CD14-positive monocyte (primary cell): ENCODE measurements around the gene ITPRIPL1. TPM values are rescaled to one million over a fixed set of nuclear protein-coding genes. Genes with fewer than 3 reads are reported as not detected.

Source experiments
- DNase-seq, 3 donors: peaks; one replicate each; pipeline ENCODE4 v3.0.0-alpha.2; 2011 to 2022
- H2AFZ ChIP-seq: 2 replicates; pipeline ENCODE4 v1.6.0; 2012; ENCODE audit warnings: mild to moderate bottlenecking, low read depth, low read length, inconsistent platforms; ENCODE audit not compliant: insufficient read depth, poor library complexity, severe bottlenecking
- H3K27ac ChIP-seq, 2 donors: 1 replicate in 1 of 2; 2 replicates in 1 of 2; pipeline ENCODE4 v1.5.1; 2012 to 2013; ENCODE audit warnings: low read length in 2 of 2, control low read depth in 1 of 2, inconsistent platforms in 1 of 2, low read depth in 1 of 2, mild to moderate bottlenecking in 1 of 2
- H3K27me3 ChIP-seq, 2 donors: one replicate each; pipeline versions ENCODE4 v1.6.0 to v1.6.1; 2011 to 2013; ENCODE audit warnings: low read length in 2 of 2; ENCODE audit not compliant: control insufficient read depth in 2 of 2, insufficient read depth in 2 of 2
- H3K36me3 ChIP-seq, 2 donors: replicated peaks in 1 of 2; 1 replicate in 1 of 2; 2 replicates in 1 of 2; pipeline versions ENCODE4 v1.5.1 to v1.6.1; 2012 to 2013; ENCODE audit warnings: low read length in 2 of 2, control low read depth in 1 of 2, inconsistent platforms in 1 of 2, mild to moderate bottlenecking in 1 of 2; ENCODE audit not compliant: insufficient read depth in 2 of 2, control insufficient read depth in 1 of 2
- H3K4me1 ChIP-seq, 2 donors: 1 replicate in 1 of 2; 2 replicates in 1 of 2; pipeline versions ENCODE4 v1.5.1 to v1.6.1; 2012 to 2013; ENCODE audit warnings: low read length in 2 of 2, control low read depth in 1 of 2, inconsistent platforms in 1 of 2, mild to moderate bottlenecking in 1 of 2, moderate library complexity in 1 of 2; ENCODE audit not compliant: insufficient read depth in 2 of 2, control insufficient read depth in 1 of 2
- H3K4me2 ChIP-seq: replicated peaks from 2 replicates; pipeline ENCODE3; 2012; ENCODE audit warnings: low read length, moderate library complexity, mild to moderate bottlenecking; ENCODE audit not compliant: poor library complexity, severe bottlenecking; ENCODE audit errors: extremely low read depth
- H3K4me3 ChIP-seq, 3 experiments: fragments of 200-600 bp in 1 of 3; sonication (generic) in 1 of 3; replicated peaks in 1 of 3; 1 replicate in 2 of 3; 2 replicates in 1 of 3; pipeline ENCODE4 v1.5.1; 2011 to 2013; ENCODE audit warnings: low read length in 3 of 3, mild to moderate bottlenecking in 3 of 3, control low read depth in 2 of 3, low read depth in 2 of 3, inconsistent platforms in 1 of 3, moderate library complexity in 1 of 3
- H3K79me2 ChIP-seq: 2 replicates; pipeline ENCODE4 v1.6.0; 2012; ENCODE audit warnings: mild to moderate bottlenecking, control low read depth, inconsistent platforms, low read length, moderate library complexity; ENCODE audit not compliant: insufficient read depth
- H3K9ac ChIP-seq: 2 replicates; pipeline ENCODE4 v1.6.0; 2017; ENCODE audit warnings: low read length, mild to moderate bottlenecking; ENCODE audit not compliant: insufficient read depth, poor library complexity, severe bottlenecking
- H3K9me3 ChIP-seq, 2 donors: replicated peaks in 1 of 2; 1 replicate in 1 of 2; 2 replicates in 1 of 2; pipeline versions ENCODE4 v1.5.1 to v1.6.1; 2012 to 2013; ENCODE audit warnings: low read length in 2 of 2, control low read depth in 1 of 2; ENCODE audit not compliant: control insufficient read depth in 1 of 2, insufficient read depth in 1 of 2
- H4K20me1 ChIP-seq: 2 replicates; pipeline ENCODE4 v1.6.0; 2012; ENCODE audit warnings: mild to moderate bottlenecking, low read length, control low read depth, moderate library complexity; ENCODE audit not compliant: insufficient read depth
- H3K27ac Mint-ChIP-seq, 7 donors: one replicate each; pipeline ENCODE4 v1.8.0; 2020; ENCODE audit warnings: mild to moderate bottlenecking in 7 of 7, mixed read lengths in 7 of 7, moderate library complexity in 6 of 7, inconsistent platforms in 2 of 7
- H3K27me3 Mint-ChIP-seq, 3 donors: one replicate each; pipeline ENCODE4 v1.8.0; 2021 to 2022; ENCODE audit warnings: low read depth in 3 of 3, mild to moderate bottlenecking in 3 of 3, mixed read lengths in 3 of 3, moderate library complexity in 3 of 3, inconsistent platforms in 1 of 3
- H3K36me3 Mint-ChIP-seq, 2 donors: one replicate each; pipeline ENCODE4 v1.8.0; 2020; ENCODE audit warnings: mixed read lengths in 2 of 2, inconsistent platforms in 1 of 2, mild to moderate bottlenecking in 1 of 2
- H3K4me1 Mint-ChIP-seq: one replicate; pipeline ENCODE4 v1.8.0; 2020; ENCODE audit warnings: mild to moderate bottlenecking, mixed read lengths
- H3K4me3 Mint-ChIP-seq, 2 donors: one replicate each; pipeline ENCODE4 v1.8.0; 2020; ENCODE audit warnings: mild to moderate bottlenecking in 2 of 2, mixed read lengths in 2 of 2, moderate library complexity in 1 of 2
- H3K9me3 Mint-ChIP-seq, 7 donors: one replicate each; pipeline ENCODE4 v1.8.0; 2020 to 2022; ENCODE audit warnings: mixed read lengths in 7 of 7, mild to moderate bottlenecking in 6 of 7, moderate library complexity in 6 of 7, inconsistent platforms in 2 of 7
- WGBS: methylation state at CpG from one replicate; pipeline ENCODE4 v1.1.5; 2013; ENCODE audit warnings: missing lambda C conversion rate; ENCODE audit not compliant: insufficient coverage; 5-methylcytosine and 5-hydroxymethylcytosine counted together
- intact Hi-C, 2 donors: fragments of 100-400 bp; cut with micrococcal nuclease; formaldehyde crosslinking; loops; one replicate each; pipeline versions ENCODE4 v1.15.0 to v1.15.1; 2023
- polyA plus RNA-seq, 3 donors: library from polyadenylated mRNA; depleted of rRNA in 1 of 3; unstranded in 2 of 3; stranded (reverse) in 1 of 3; fragments of 300-500 nt in 2 of 3; fragments of >200 nt in 1 of 3; fragmentation: Illumina TruSeq in 2 of 3; gene quantifications; 1 replicate in 2 of 3; 2 replicates in 1 of 3; pipeline ENCODE4 v1.2.3, GENCODE V29; 2012 to 2021
- TF ChIP-seq, protein P1 (sequence below): fragments of 200-600 bp; IDR thresholded peaks from one replicate; pipeline ENCODE4 v1.8.0; 2022; ENCODE audit warnings: antibody characterized with exemption, mild to moderate bottlenecking

Gene ITPRIPL1
- polyA plus RNA-seq, 3 donors, result 0.18 to 0.50 (median 0.39) TPM

GRCh38 chr2:96369186-96369585 is 44.1 kb downstream of the ITPRIPL1 start:
- Histone ChIP-seq H3K27ac (no peak overlapping the region), H3K27me3 (no peaks in the 10 kb centered on the region), H3K79me2 (no peaks in the 10 kb centered on the region), H3K4me1 (no peaks in the 10 kb centered on the region), H3K36me3 (peaks cover 74 to 99% of the 10 kb centered on the region in 2 donors), H3K4me2 (no peak overlapping the region), H4K20me1 (no peaks in the 10 kb centered on the region), H3K4me3 (no peak overlapping the region), H3K9ac (no peak overlapping the region), H2AFZ (no peak overlapping the region), H3K9me3 (no peaks in the 10 kb centered on the region)
- Mint-ChIP-seq H3K36me3 (peaks cover 79 to 98% of the 10 kb centered on the region in 2 donors), H3K4me1 (no peaks in the 10 kb centered on the region), H3K27me3 (no peaks in the 10 kb centered on the region), H3K9me3 (peaks cover 0 to 3% (median 0%) of the 10 kb centered on the region in 7 donors), H3K27ac (peak overlapping the region in 1 of 7 donors; percentile 15), H3K4me3 (no peak overlapping the region)
- TF ChIP-seq, protein P1, sequence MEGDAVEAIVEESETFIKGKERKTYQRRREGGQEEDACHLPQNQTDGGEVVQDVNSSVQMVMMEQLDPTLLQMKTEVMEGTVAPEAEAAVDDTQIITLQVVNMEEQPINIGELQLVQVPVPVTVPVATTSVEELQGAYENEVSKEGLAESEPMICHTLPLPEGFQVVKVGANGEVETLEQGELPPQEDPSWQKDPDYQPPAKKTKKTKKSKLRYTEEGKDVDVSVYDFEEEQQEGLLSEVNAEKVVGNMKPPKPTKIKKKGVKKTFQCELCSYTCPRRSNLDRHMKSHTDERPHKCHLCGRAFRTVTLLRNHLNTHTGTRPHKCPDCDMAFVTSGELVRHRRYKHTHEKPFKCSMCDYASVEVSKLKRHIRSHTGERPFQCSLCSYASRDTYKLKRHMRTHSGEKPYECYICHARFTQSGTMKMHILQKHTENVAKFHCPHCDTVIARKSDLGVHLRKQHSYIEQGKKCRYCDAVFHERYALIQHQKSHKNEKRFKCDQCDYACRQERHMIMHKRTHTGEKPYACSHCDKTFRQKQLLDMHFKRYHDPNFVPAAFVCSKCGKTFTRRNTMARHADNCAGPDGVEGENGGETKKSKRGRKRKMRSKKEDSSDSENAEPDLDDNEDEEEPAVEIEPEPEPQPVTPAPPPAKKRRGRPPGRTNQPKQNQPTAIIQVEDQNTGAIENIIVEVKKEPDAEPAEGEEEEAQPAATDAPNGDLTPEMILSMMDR, result no peak
- intact Hi-C loops, result no loop called here
- no peak for DNase-seq
- no CpG with 5 or more reads among the region's 2 CpGs for WGBS

- Histone ChIP-seq H2AFZ (no peak overlapping the region), H3K27me3 (no peaks in the 10 kb centered on the region), H3K4me1 (no peaks in the 10 kb centered on the region), H3K4me3 (no peak overlapping the region), H3K9me3 (peaks cover 20 to 33% of the 10 kb centered on the region in 2 donors), H3K4me2 (no peak overlapping the region), H3K79me2 (no peaks in the 10 kb centered on the region), H3K27ac (no peak overlapping the region), H3K36me3 (peaks cover 37 to 53% of the 10 kb centered on the region in 2 donors), H3K9ac (no peak overlapping the region), H4K20me1 (no peaks in the 10 kb centered on the region)
- TF ChIP-seq, protein P1, result no peak
- H3K4me1 Mint-ChIP-seq, result no peaks in the 10 kb centered on the region
- H3K9me3 Mint-ChIP-seq, result peaks cover 22 to 37% (median 36%) of the 10 kb centered on the region in 7 donors
- no CpG with 5 or more reads among the region's 2 CpGs for WGBS
- intact Hi-C loops, result no loop called here
- peaks cover 0 to 1% (median 0%) of the 10 kb centered on the region in 3 donors for H3K27me3 Mint-ChIP-seq
- no peak for DNase-seq
- H3K27ac Mint-ChIP-seq, result no peak overlapping the region
- peaks cover 49 to 57% of the 10 kb centered on the region in 2 donors for H3K36me3 Mint-ChIP-seq
- no peak overlapping the region for H3K4me3 Mint-ChIP-seq
These were observed 49.3 kb downstream of the ITPRIPL1 start for GRCh38 chr2:96374211-96374951.

Other genes starting within 250 kb of the ITPRIPL1 start
- 1 to 10 TPM in 1 of 3 donors, not detected in 2; 1.6 TPM for gene ADRA2B, start 208.7 kb upstream of the ITPRIPL1 start, polyA plus RNA-seq
- gene ASTL, start 186.8 kb upstream of the ITPRIPL1 start, polyA plus RNA-seq, result under 1 TPM in 1 of 3 donors, not detected in 2; 0.71 TPM
- 100 to 1,000 TPM in 1 of 3 donors, 10 to 100 TPM in 2; 48.4 to 392 (median 66.1) TPM for gene DUSP2, start 179.9 kb upstream of the ITPRIPL1 start, polyA plus RNA-seq
- gene STARD7, start 116.5 kb upstream of the ITPRIPL1 start, polyA plus RNA-seq, result 100 to 1,000 TPM in 2 of 3 donors, 10 to 100 TPM in 1; 38.0 to 179 (median 172) TPM
- 100 to 1,000 TPM in 1 of 3 donors, 10 to 100 TPM in 2; 72.3 to 107 (median 78.5) TPM for gene TMEM127, start 59.3 kb upstream of the ITPRIPL1 start, polyA plus RNA-seq
- 10 to 100 TPM; 73.7 to 93.8 (median 89.4) TPM for gene CIAO1, start 59.1 kb upstream of the ITPRIPL1 start, polyA plus RNA-seq
- 100 to 1,000 TPM in 1 of 3 donors, 10 to 100 TPM in 2; 27.2 to 122 (median 36.1) TPM for gene SNRNP200, start 19.8 kb upstream of the ITPRIPL1 start, polyA plus RNA-seq
- under 1 TPM in 2 of 3 donors, not detected in 1; 0.19 to 0.23 TPM for gene NCAPH, start 10.4 kb downstream of the ITPRIPL1 start, polyA plus RNA-seq
- gene NEURL3, start 180.0 kb downstream of the ITPRIPL1 start, polyA plus RNA-seq, result not detected
- 10 to 100 TPM; 27.8 to 38.8 (median 37.7) TPM for gene ARID5A, start 211.4 kb downstream of the ITPRIPL1 start, polyA plus RNA-seq